ENCODE measurements around the gene MXRA8. TPM values are rescaled to one million over a fixed set of nuclear protein-coding genes. Genes with fewer than 3 reads are reported as not detected.

Gene MXRA8
- 17.6 and 78.1 TPM in 2 replicates for total RNA-seq (ENCODE audit: low replicate concordance)
- long read RNA-seq, partial matches to known transcripts = 0 of 3 reads
- long read RNA-seq, other reads (novel, unspliced or antisense) = 3 of 3 reads

- H3K4me3 Mint-ChIP-seq = peak within 1 kb of the TSS; percentile 86
- H3K9me3 Mint-ChIP-seq = no peaks in the 10 kb centered on the region
- peak within 1 kb of the TSS; percentile 80 for H3K27ac Mint-ChIP-seq
- H3K4me1 Mint-ChIP-seq (ENCODE audit: unreplicated experiment) = peaks cover 20% of the 10 kb centered on the region
- TF ChIP-seq CTCF (conservative IDR thresholded peaks at IDR 0.05) = no peak
- H3K27me3 Mint-ChIP-seq = no peaks in the 10 kb centered on the region
- H3K36me3 Mint-ChIP-seq = no peaks in the 10 kb centered on the region
- no peak for DNase-seq (ENCODE audit: extremely low spot score, unreplicated experiment)
Observed at GRCh38 chr1:1358433-1359271, at the start of gene MXRA8. Gene MXRA8, minus strand, starts transcription at chr1:1358555. Its CDS starts 51 bp downstream, at chr1:1358504.

- no peaks in the 10 kb centered on the region for H3K9me3 Mint-ChIP-seq
- peak overlapping the region; percentile 78 for H3K27ac Mint-ChIP-seq
- H3K36me3 Mint-ChIP-seq = peaks cover 7% of the 10 kb centered on the region
- peak; percentile 37 for TF ChIP-seq CTCF (conservative IDR thresholded peaks at IDR 0.05)
- H3K4me3 Mint-ChIP-seq = peak overlapping the region; percentile 90
- peaks cover 12% of the 10 kb centered on the region for H3K4me1 Mint-ChIP-seq (ENCODE audit: unreplicated experiment)
- H3K27me3 Mint-ChIP-seq = no peaks in the 10 kb centered on the region
- DNase-seq (ENCODE audit: extremely low spot score, unreplicated experiment) = no peak
Observed at GRCh38 chr1:1407636-1408318, 49.4 kb upstream of the MXRA8 start.

- TF ChIP-seq CTCF (conservative IDR thresholded peaks at IDR 0.05) = no peak
- H3K9me3 Mint-ChIP-seq = no peaks in the 10 kb centered on the region
Observed at GRCh38 chr1:1406821-1407635, 48.7 kb upstream of the MXRA8 start, which contains the start of gene MRPL20. Gene MRPL20, minus strand, starts transcription at chr1:1407293. Its CDS starts 76 bp downstream, at chr1:1407217.

GRCh38 chr1:1406101-1406820 lies 47.9 kb upstream of the MXRA8 start:
- peaks cover 18% of the 10 kb centered on the region for H3K4me1 Mint-ChIP-seq (ENCODE audit: unreplicated experiment)
- no peaks in the 10 kb centered on the region for H3K27me3 Mint-ChIP-seq
- DNase-seq (ENCODE audit: extremely low spot score, unreplicated experiment) = no peak
- H3K4me3 Mint-ChIP-seq = peak overlapping the region; percentile 95
- TF ChIP-seq CTCF (conservative IDR thresholded peaks at IDR 0.05) = no peak
- peaks cover 12% of the 10 kb centered on the region for H3K36me3 Mint-ChIP-seq
- H3K9me3 Mint-ChIP-seq = no peaks in the 10 kb centered on the region
- H3K27ac Mint-ChIP-seq = peak overlapping the region; percentile 80

More at GRCh38 chr1:1406821-1407635, 48.7 kb upstream of the MXRA8 start, which contains the start of gene MRPL20:
- Mint-ChIP-seq H3K27me3 (no peaks in the 10 kb centered on the region), H3K27ac (peak within 1 kb of the TSS; percentile 84), H3K4me1 (ENCODE audit: unreplicated experiment) (peaks cover 14% of the 10 kb centered on the region), H3K36me3 (peaks cover 10% of the 10 kb centered on the region), H3K4me3 (peak within 1 kb of the TSS; percentile 95)
- DNase-seq (ENCODE audit: extremely low spot score, unreplicated experiment) = peak; percentile 94

Data from type B pancreatic cell (in vitro differentiated cells).